ENCODE results near the gene MAPK10.
"Not testable (repeated sequence)": the region's sequence is repeated elsewhere in the genome, so short reads cannot be mapped to it uniquely, and the experiment has no call there.

MAPK10 gene

GRCh38 chr4:86338521-86338920, 21.3 kb downstream of the MAPK10 start:
- no peak for DNase-seq (ENCODE audit: low read depth)

DNA sequence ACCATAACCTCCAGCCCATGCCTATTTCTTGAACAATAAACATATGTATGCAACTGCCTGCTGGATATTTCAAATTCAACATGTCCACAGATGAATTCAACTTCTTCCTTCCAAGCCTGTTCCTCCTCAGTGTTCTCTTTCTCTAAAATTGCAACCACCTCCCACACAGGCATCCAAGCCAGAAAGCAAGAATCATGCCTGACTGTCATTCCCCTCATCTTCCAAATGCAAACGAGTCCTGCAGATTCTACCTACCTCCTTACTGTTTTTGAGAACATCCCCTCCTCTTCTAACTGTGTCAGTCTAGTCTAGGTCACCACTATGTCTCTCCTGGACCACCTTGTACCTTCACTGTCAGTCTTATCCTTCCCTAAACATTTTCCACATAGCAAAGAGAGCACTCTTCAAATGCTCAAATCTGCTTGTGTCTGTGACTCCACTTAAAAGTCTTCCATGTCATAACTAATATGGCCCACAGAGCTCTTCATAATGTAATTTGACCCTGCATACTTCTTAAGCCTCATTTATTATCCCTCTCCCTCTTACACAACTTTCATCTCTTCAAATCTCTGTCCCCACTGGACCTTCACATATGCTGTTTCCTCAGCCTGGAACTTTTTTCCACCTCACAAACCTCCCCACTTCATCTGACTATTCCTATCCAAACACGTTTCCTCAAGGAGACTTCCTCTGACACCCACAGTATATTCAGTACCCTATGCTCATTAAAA, 25.7 kb downstream of the MAPK10 start:
- no peak for DNase-seq (ENCODE audit: low read depth)

- no peak for DNase-seq (ENCODE audit: low read depth)
Observed at GRCh38 chr4:86333236-86333635, 26.6 kb downstream of the MAPK10 start.

GRCh38 chr4:86330961-86331742, 28.7 kb downstream of the MAPK10 start:
- DNase-seq (ENCODE audit: low read depth): no peak

- DNase-seq (ENCODE audit: low read depth): not testable (repeated sequence)
Observed at GRCh38 chr4:86330411-86330810, 29.4 kb downstream of the MAPK10 start.

DNA sequence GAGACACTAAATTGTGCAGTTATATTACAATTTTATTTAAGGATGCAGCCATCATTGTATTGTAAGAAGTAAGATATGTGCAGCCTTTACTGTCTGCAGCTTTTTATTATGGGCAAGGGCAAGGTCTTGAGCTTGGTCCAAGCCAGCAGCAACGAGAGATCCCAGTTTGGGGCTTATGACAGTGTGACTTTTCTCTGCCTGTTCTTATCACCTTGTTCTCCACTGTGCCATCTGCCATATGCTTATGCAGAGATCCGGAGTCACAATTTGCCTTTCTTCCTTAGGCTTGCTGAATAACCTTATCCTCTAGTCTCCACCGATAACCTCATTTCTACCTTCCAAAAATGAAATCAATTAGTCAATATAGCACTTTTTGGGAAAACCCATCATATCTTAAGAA, 30.4 kb downstream of the MAPK10 start:
- DNase-seq (ENCODE audit: low read depth): no peak

DNA sequence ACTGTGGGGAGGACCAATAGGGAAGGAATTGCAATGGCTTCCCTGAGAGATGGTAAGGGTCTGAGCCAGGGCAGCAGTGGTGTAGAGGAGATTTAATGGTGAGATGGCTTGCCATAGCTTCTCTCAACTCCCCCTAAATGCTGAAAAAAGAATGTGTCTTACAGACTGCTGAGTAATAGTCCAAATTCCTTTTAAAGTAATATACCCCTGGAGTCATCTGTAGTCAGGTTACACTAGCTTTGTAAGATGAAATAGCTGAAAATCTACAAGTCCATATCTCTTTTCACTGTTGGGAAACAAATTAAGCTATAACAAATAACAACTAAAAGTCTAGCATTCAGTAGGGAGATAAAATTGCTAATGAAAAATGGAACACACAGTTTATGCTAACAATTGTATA, 33.5 kb downstream of the MAPK10 start:
- no peak for DNase-seq (ENCODE audit: low read depth)

GRCh38 chr4:86319390-86319789, 40.5 kb downstream of the MAPK10 start:
- DNase-seq (ENCODE audit: low read depth): no peak

GRCh38 chr4:86315579-86315978, 44.3 kb downstream of the MAPK10 start:
- DNase-seq (ENCODE audit: low read depth): no peak

DNA sequence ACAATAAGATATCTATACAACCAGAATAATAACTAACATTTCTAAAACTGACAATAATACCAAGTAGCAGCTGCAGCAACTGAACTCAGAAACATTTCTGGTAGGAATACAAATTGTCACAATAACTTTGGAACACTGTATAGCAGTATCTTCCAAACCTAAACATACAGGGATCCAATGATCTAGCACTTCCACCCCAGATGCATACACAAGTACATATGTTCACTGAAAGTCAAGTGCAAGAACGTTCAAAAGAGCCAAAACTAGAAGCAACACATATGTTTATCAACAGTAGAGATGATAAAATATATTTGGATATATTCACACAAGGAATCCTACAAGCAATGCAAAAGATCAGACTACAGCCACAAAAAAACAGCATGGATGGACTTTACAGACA, 46.2 kb downstream of the MAPK10 start:
- no peak for DNase-seq (ENCODE audit: low read depth)

GRCh38 chr4:86307432-86307831, 52.4 kb downstream of the MAPK10 start:
- DNase-seq (ENCODE audit: low read depth): no peak

DNA sequence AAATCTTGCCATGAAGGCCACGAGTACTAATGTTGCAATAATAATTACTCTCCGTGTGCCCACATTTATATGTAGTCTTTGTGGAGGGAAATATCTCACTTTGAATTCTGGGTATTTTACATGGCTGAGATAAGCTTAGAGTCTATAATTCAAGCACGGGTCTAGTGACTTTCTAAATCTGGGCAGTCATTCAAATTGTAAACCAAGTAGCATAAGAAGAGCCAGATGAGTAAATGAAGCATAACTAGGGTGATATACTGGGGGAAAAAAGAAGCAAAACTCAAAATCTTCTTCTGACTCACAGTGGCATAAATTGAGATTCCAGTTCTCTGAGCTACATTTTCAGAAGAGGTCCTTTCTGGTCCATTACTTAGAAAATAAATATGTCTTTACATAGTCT, 53.0 kb downstream of the MAPK10 start:
- no peak for DNase-seq (ENCODE audit: low read depth)

GRCh38 chr4:86302830-86303229, 57.0 kb downstream of the MAPK10 start:
- no peak for DNase-seq (ENCODE audit: low read depth)

GRCh38 chr4:86302251-86302650, 57.6 kb downstream of the MAPK10 start:
- DNase-seq (ENCODE audit: low read depth): no peak

DNA sequence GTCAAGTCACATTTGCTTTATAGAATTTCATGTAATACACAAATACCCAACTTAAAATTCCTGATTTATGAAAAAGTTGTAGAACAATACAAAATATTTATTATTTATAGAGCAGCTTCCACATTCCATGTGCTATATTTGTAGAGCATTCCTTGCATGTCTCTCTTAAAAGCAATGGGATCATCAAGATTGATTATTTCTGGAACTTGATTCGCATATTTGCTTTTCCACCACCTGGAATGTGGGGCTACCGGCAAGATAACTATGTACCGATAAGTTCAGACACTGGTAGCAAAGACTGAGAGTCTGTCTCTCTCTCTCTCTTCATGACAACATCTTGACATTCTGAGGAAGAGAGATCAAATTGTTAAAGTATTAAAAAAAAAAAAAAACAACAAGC, 59.3 kb downstream of the MAPK10 start:
- DNase-seq (ENCODE audit: low read depth): no peak

- DNase-seq (ENCODE audit: low read depth): no peak
Observed at GRCh38 chr4:86296865-86297264, 63.0 kb downstream of the MAPK10 start.

DNA sequence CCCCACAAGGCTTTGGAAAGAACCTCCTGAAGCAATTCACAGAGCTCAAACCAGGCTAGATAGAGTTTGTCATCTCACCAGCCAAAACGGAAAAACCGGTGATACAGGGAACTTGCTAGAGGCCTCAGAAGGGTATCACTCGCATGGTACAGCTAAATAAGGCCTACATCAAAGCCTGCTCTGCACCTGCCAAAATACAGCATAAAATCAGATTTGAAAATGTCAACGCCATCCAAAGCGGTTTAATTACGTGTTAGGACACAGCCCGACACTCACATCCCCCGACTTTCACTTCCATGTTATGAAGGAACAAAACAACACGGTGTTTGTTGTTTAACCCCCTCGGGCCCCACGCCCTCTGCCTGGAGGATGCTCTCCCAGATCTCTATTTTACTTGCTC, 65.0 kb downstream of the MAPK10 start:
- no peak for DNase-seq (ENCODE audit: low read depth)

DNA sequence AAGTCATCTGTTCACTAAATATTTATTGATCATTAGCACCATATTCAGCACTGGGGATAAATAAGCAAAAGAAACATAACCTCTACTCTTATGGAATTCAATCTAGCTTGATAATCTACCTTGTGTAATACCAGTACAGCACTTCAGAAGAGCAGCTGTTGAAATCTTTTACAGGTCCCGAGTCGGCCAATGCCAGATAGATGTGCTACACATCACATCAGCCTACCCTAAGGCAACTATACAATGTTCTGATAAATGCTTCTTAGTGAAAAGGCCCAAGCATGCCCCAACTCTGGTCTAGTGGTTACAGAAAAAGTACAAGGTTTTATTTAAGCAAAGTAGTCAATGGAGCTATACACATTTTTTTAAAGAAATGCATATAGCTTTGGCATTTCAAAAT, 68.7 kb downstream of the MAPK10 start:
- no peak for DNase-seq (ENCODE audit: low read depth)

DNA sequence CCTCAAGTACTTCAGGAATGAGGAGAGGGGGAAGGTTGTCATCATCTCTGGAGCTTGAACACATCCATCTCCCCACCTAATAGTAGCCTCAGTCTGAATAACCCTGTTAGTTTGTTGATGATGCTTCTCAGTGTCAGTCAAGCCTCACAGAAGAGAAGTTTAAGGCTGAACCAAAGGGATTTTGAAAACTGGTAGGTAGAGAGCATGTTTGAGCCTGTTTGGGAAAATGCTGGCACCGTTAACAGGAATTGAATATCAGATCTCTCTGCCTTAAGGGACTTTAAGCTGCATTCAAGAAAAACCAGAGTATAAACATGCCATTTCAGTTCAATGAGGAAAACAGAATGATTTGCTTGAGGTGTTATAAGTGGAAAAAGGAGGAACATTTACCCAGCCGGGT, 73.1 kb downstream of the MAPK10 start:
- DNase-seq (ENCODE audit: low read depth): no peak

- no peak for DNase-seq (ENCODE audit: low read depth)
Observed at GRCh38 chr4:86283371-86283770, 76.5 kb downstream of the MAPK10 start.

- DNase-seq (ENCODE audit: low read depth): no peak
Observed at GRCh38 chr4:86280246-86280645, 79.6 kb downstream of the MAPK10 start.

DNA sequence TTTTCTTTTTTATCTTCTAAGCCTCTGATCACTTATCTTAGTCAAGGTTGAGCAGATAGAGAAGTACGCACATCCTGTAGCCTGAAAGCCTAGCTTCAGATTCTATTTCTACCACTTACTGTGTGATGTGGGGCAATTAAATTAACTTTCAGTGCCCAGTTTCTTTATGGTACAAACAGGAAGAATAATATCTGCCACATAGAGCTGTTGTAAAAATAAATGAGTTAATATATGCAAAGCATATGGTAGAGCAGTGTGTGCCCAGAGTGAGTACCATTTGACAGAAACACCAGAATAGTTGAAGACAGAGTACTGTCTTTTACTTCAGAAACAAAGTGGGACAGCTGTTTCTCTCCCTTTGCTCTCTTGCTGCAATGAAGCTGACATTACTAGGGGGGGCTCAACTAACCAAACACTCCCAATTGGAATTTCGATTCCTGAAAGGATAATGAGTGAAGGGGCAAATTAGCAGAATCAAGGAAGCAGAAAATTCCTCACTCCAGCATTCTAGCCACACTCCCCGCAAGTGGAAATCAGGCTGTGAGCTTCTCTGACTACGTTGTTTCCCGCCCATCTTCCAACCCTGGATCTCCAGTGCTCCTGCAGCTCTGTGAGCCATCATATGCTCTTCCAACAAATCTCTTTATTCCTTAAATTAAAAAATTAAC, 80.4 kb downstream of the MAPK10 start:
- no peak for DNase-seq (ENCODE audit: low read depth)

GRCh38 chr4:86278126-86278525, 81.7 kb downstream of the MAPK10 start:
- no peak for DNase-seq (ENCODE audit: low read depth)

Data from stimulated activated CD8-positive, alpha-beta memory T cell treated with anti-CD3 and anti-CD28 coated beads, Interleukin-4, amount 100 ng/mL, for 24 hours (primary cell).